Liver (tissue), 3 donors: ENCODE data around the gene SMIM29.

Experiments
- FOXA2 ChIP-seq: IDR thresholded peaks from 2 replicates; pipeline ENCODE4 v1.6.1; 2016; ENCODE audit warnings: antibody characterized with exemption
- HNF4A ChIP-seq, 2 donors: conservative IDR thresholded peaks; 2 replicates each; pipeline ENCODE4 v1.6.1; 2016; ENCODE audit warnings: antibody characterized with exemption in 2 of 2, mild to moderate bottlenecking in 2 of 2
- JUND ChIP-seq, 2 donors: IDR thresholded peaks; 2 replicates each; pipeline ENCODE4 v1.6.1; 2016; ENCODE audit warnings: antibody characterized with exemption in 2 of 2
- REST ChIP-seq: IDR thresholded peaks from 2 replicates; pipeline ENCODE4 v1.6.1; 2016; ENCODE audit warnings: antibody characterized with exemption, mild to moderate bottlenecking
- YY1 ChIP-seq: IDR thresholded peaks from 2 replicates; pipeline ENCODE4 v1.6.1; 2016; ENCODE audit warnings: antibody characterized with exemption, mild to moderate bottlenecking
- TF ChIP-seq, protein P1 (sequence below): fragments of 150-350 bp; IDR thresholded peaks from 2 replicates; pipeline ENCODE4 v1.5.1; 2017; ENCODE audit warnings: improper control_type of control experiment, low read depth, low read length; ENCODE audit not compliant: missing input control
- TF ChIP-seq, protein P2 (sequence below): IDR thresholded peaks from 2 replicates; pipeline ENCODE4 v1.6.1; 2016; ENCODE audit warnings: antibody characterized with exemption
- donor health status: healthy.
- donor health status: healthy.

DNA sequence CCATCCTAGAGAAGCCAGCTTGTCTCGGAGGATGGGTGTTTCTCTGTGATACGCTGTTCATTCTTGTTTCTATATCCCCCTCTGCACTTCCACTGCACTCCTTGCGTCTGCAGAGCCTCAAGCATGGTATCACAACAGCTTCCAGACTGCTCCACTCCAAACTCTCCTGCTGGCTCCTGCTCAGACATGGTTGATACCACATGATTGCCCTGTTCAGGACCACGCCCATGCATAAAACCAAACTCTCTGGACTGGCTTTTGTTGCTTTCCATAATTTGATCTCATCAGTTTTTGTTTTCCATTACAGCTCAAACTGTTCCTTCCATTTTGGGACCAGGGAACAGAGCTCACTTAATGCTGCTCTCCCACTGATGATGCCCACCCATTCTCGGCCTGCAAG, 30.0 kb upstream of the SMIM29 start:
- TF ChIP-seq, protein P1, sequence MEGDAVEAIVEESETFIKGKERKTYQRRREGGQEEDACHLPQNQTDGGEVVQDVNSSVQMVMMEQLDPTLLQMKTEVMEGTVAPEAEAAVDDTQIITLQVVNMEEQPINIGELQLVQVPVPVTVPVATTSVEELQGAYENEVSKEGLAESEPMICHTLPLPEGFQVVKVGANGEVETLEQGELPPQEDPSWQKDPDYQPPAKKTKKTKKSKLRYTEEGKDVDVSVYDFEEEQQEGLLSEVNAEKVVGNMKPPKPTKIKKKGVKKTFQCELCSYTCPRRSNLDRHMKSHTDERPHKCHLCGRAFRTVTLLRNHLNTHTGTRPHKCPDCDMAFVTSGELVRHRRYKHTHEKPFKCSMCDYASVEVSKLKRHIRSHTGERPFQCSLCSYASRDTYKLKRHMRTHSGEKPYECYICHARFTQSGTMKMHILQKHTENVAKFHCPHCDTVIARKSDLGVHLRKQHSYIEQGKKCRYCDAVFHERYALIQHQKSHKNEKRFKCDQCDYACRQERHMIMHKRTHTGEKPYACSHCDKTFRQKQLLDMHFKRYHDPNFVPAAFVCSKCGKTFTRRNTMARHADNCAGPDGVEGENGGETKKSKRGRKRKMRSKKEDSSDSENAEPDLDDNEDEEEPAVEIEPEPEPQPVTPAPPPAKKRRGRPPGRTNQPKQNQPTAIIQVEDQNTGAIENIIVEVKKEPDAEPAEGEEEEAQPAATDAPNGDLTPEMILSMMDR: no peak
- TF ChIP-seq YY1: no peak
- TF ChIP-seq, protein P2, sequence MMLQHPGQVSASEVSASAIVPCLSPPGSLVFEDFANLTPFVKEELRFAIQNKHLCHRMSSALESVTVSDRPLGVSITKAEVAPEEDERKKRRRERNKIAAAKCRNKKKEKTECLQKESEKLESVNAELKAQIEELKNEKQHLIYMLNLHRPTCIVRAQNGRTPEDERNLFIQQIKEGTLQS: no peak
- TF ChIP-seq FOXA2: no peak
- no peak for TF ChIP-seq REST
- TF ChIP-seq JUND (IDR thresholded peaks at IDR 0.05): no peak
- TF ChIP-seq HNF4A (conservative IDR thresholded peaks at IDR 0.05): no peak
